ENCODE results near the gene TNS3. TPM values are rescaled to one million over a fixed set of nuclear protein-coding genes. Genes with fewer than 3 reads are reported as not detected.

Gene TNS3
- total RNA-seq, 4 donors from 2014 or later, result 34.6 to 52.5 (median 48.6) TPM

DNA sequence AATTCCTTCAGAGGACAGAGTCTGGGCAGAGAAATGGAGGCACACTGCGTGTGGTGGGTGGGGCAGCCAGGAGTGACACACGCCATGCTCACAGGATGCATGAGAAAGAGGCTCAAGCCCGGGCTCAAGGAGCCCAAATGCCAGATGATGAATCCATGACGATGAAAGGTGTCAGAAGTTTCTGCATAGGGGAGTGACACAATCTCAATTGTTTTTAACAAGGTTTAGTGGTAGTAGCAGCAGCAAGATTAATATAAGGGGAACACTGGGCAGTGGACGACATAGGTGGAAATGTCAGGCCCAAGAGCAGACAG is 126.1 kb downstream of the TNS3 start:
- Histone ChIP-seq H3K27ac (replicated peaks in 1 of 4) (no peak overlapping the region), H3K36me3 (no peaks in the 10 kb centered on the region), H3K27me3 (no peaks in the 10 kb centered on the region), H3K4me3 (no peak overlapping the region), H3K4me1 (peaks cover 50 to 73% (median 62%) of the 10 kb centered on the region in 4 donors), H3K9me3 (no peaks in the 10 kb centered on the region)
- TF ChIP-seq EP300 (IDR thresholded peaks at IDR 0.05) (no peak), POLR2A (IDR thresholded peaks at IDR 0.05; ENCODE audit: low read depth) (no peak), POLR2AphosphoS5 (IDR thresholded peaks at IDR 0.05) (no peak)
- TF ChIP-seq, protein P1, sequence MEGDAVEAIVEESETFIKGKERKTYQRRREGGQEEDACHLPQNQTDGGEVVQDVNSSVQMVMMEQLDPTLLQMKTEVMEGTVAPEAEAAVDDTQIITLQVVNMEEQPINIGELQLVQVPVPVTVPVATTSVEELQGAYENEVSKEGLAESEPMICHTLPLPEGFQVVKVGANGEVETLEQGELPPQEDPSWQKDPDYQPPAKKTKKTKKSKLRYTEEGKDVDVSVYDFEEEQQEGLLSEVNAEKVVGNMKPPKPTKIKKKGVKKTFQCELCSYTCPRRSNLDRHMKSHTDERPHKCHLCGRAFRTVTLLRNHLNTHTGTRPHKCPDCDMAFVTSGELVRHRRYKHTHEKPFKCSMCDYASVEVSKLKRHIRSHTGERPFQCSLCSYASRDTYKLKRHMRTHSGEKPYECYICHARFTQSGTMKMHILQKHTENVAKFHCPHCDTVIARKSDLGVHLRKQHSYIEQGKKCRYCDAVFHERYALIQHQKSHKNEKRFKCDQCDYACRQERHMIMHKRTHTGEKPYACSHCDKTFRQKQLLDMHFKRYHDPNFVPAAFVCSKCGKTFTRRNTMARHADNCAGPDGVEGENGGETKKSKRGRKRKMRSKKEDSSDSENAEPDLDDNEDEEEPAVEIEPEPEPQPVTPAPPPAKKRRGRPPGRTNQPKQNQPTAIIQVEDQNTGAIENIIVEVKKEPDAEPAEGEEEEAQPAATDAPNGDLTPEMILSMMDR (IDR thresholded peaks at IDR 0.05), result no peak
- WGBS, result 94% methylated on average over 5 of the region's 5 CpGs
- intact Hi-C loops (cut with DNase I), result no loop called here
- no peak for DNase-seq (ENCODE audit: extremely low spot score)

DNA sequence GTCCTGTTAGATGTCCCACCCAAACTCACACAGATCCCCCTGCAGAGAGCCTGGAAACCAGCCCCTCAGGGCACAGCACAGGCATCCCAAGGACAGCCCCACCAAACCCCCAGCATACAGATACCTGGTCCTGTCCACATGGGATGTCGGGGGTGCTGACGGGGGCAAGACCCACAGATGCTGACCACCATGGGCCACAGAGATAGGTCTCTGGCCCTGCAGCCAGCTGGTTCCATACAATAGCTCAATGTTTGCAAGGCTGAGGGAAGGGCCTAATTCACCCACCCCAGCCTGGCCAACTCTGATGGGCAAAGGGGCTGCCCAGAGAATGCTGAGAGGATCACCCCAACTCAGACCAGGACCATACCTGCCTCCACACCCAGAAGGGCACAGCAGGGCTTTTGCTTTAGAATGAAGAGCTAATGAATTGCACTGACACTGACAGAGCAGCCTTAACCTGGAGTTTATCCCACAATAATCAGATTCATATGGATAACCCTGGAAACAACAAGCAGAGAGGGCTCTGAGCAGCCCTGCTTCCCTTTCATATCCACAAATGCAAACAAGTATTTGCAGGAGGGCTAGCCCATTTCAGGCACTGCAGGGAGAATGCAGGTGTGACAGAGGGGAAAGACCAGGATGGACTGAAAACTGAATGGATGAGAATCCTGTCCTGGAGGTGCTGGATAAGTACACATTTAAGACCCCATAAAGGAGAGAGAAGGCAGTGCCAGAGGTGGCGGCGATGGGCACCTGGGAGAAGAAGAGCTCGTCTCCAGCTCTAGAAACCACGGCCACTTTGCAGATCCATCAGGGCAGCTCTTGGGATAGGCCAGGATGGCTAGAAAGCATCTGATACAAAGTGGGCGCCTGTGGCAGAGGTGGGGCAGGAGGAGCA is 126.7 kb downstream of the TNS3 start:
- Histone ChIP-seq H3K9me3 (no peaks in the 10 kb centered on the region), H3K36me3 (no peaks in the 10 kb centered on the region), H3K27me3 (no peaks in the 10 kb centered on the region), H3K27ac (replicated peaks in 1 of 4) (no peak overlapping the region), H3K4me3 (no peak overlapping the region), H3K4me1 (peaks cover 48 to 73% (median 61%) of the 10 kb centered on the region in 4 donors)
- intact Hi-C loops (cut with DNase I), result no loop called here
- TF ChIP-seq POLR2A (IDR thresholded peaks at IDR 0.05; ENCODE audit: low read depth) (no peak), EP300 (IDR thresholded peaks at IDR 0.05) (no peak), POLR2AphosphoS5 (IDR thresholded peaks at IDR 0.05) (no peak)
- TF ChIP-seq, protein P1 (IDR thresholded peaks at IDR 0.05), result no peak
- no peak for DNase-seq (ENCODE audit: extremely low spot score)
- 97% methylated on average over 5 of the region's 7 CpGs for WGBS

DNA sequence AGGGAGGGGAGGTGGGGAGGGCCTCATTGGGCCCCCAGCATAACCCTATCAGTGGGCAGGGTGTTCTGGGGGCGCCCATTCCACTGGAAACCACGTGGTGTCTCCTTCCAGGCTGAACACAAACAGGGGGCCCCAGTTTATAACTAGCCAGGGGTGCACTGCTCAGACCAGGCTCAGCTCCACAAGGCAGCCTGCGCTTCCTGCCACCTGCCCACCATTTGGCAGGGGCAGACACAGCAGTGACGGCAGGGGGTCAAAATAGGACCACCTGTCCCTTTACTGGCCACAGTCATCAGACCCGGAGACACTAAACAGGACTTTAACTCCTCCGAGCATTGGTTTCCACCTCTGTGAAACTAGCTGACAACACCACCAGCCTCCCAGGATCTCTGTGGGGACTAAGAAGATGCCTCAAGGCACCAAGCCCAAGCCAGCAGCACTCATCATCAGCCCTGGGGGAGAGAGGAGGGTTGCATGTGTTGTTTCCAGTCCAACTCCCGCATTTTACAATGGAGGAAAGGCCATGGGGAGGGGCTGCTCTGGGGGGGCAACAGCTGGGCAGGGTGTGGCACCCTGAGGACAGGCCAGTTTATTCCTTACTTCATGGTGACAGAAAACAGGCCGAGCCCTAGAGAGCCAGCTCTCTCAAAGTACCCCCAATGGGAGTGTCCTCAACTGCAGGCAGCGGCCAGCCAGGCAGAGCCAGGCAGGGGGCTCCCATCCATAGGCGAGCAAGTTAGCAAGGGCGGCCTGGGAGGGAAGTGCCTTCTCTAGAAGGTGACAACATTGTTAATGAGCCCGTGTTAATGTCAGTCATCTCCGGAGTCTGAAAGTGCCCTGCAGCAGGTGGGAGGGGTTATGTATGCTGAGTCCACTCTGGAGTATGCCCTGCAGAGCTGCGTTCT is 127.6 kb downstream of the TNS3 start:
- no peaks in the 10 kb centered on the region for H3K9me3 ChIP-seq
- no peak for DNase-seq (ENCODE audit: extremely low spot score)
- H3K4me3 ChIP-seq, result no peak overlapping the region
- intact Hi-C loops (cut with DNase I), result no loop called here
- H3K4me1 ChIP-seq, result peaks cover 48 to 73% (median 64%) of the 10 kb centered on the region in 4 donors
- WGBS, result 70% methylated on average over 9 of the region's 14 CpGs
- TF ChIP-seq, protein P1 (IDR thresholded peaks at IDR 0.05), result no peak
- TF ChIP-seq POLR2A (IDR thresholded peaks at IDR 0.05; ENCODE audit: low read depth), result no peak
- TF ChIP-seq POLR2AphosphoS5 (IDR thresholded peaks at IDR 0.05), result no peak
- TF ChIP-seq EP300 (IDR thresholded peaks at IDR 0.05), result no peak
- no peaks in the 10 kb centered on the region for H3K36me3 ChIP-seq
- no peaks in the 10 kb centered on the region for H3K27me3 ChIP-seq
- H3K27ac ChIP-seq (replicated peaks in 1 of 4), result peak overlapping the region; percentile 57 to 74 (median 70)

DNA sequence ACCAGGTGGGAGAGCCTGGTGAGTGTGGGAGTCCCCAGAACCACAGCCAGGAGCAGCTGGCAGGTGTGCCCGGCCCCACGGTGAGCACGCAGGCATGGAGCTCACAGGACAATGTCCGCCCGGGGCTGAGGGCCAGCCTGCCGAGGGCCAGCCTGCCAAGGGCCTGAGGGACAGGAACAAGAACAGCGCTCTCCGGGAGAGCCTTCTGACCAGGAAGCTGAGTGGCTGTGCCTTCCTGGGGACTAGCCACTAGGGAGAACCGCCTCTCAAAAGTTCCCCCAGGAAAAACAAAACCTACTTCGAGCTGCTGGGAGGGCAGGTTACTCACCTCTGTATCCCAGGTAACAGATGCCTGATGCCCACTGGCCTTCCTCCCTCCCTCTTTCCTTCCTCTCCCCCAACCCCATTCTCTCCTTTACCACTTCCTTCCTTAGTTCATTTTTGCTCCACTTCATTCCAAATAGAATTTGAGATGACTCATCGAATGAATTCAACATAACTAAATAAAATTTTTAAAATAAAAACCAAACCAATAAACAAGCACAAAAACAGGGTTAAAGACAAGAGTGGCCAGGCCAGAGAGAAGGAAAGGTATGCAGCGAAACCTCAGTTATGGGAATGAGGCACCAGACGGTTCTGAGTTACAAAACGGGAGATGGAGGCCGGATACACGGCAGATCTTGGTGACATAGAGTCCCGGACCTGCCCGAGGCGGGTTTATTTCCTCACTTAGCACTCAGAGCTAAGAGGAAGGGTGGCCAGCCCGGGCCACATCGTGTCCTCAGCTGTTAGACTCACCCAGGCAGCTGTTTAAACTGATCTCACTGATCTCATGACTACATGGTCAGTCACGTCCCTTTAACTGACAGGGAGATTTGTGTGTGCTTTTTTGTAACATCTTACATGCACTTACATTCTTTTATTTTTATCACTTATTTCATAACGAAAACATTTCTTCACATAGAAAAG is 128.5 kb downstream of the TNS3 start:
- Histone ChIP-seq H3K4me1 (peaks cover 44 to 66% (median 61%) of the 10 kb centered on the region in 4 donors), H3K27ac (replicated peaks in 1 of 4) (peak overlapping the region; percentile 57 to 74 (median 70)), H3K4me3 (peak overlapping the region in 2 of 4 donors; percentile 3 to 31), H3K27me3 (no peaks in the 10 kb centered on the region), H3K9me3 (no peaks in the 10 kb centered on the region), H3K36me3 (no peaks in the 10 kb centered on the region)
- 57% methylated on average over 23 of the region's 23 CpGs for WGBS
- intact Hi-C loops (cut with DNase I), result no loop called here
- TF ChIP-seq POLR2A (IDR thresholded peaks at IDR 0.05; ENCODE audit: low read depth) (peak; percentile 1), POLR2AphosphoS5 (IDR thresholded peaks at IDR 0.05) (peak; percentile 51 to 58)
- TF ChIP-seq, protein P1 (IDR thresholded peaks at IDR 0.05), result no peak
- no peak for DNase-seq (ENCODE audit: extremely low spot score)
